Activated CD8-positive, alpha-beta memory T cell treated with anti-CD3 and anti-CD28 coated beads, Interleukin-2, amount 50 U/mL, for 4 hours (primary cell): ENCODE measurements around the gene IP6K2.
"Not testable (repeated sequence)": the region's sequence is repeated elsewhere in the genome, so short reads cannot be mapped to it uniquely, and the experiment has no call there.

Experiments used
- DNase-seq: peaks from one replicate; pipeline ENCODE4 v3.0.0-alpha.2; 2020

The IP6K2 gene, protein sequence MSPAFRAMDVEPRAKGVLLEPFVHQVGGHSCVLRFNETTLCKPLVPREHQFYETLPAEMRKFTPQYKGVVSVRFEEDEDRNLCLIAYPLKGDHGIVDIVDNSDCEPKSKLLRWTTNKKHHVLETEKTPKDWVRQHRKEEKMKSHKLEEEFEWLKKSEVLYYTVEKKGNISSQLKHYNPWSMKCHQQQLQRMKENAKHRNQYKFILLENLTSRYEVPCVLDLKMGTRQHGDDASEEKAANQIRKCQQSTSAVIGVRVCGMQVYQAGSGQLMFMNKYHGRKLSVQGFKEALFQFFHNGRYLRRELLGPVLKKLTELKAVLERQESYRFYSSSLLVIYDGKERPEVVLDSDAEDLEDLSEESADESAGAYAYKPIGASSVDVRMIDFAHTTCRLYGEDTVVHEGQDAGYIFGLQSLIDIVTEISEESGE

DNA sequence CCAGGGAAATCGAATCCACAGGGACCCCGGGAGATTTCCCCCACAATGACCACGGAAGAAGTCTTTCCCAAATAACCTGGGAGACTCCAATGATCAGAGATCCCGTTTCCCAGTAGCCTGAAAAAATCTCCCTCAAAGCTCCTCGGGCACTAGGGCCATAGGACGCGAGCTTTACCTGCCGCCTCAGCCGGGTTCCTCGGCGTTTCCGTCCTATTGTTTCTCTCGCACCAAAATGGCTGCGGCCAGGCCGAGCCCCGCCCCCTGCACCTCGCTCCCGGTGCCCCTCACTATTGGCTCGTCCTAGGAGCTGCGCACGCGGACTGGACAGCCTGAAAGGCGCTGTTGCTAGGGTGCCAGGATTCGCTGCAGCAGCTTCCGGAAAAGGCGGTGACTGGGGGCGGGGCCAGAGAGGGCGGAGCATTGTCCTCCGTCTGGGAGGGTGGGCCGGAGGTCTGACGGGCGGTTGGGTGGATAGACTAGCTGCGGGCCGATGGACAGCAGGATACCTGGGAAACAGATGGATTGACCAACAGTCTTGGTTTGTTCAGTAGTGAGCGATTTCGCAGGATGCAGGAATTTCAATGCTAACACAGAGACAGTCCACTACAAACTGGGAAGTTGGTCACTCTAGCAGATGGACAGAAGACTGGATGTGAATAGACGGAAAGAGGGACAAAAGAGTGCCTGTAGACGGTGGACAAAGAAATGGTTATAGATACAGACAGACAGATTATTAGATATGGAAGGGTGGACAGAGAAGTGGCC, at the start of gene IP6K2:
IP6K2 (minus strand) TSS at position 240 of the 765 bp plus-strand sequence. CDS start 21,930 bp downstream, outside the sequence.
- peak; percentile 99 for DNase-seq

DNA sequence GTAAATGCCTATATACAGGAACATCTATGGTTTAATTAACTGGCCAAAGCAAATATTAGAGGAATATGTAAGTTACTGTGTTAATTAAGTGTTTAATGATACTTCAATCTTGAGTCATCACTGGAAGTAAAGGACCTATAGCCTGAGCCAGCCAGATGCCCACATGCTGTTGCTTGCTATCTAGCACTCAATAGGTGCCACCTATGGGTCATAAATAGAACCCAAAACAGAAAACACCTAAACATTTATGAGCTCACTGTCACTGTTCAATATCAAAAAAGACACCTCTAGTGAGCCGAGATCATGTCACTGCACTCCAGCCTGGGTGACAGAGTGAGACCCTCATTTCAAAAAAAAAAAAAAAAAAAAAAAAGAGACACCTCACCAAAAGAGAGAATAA, 48.4 kb upstream of the IP6K2 start:
- DNase-seq, result no peak

DNA sequence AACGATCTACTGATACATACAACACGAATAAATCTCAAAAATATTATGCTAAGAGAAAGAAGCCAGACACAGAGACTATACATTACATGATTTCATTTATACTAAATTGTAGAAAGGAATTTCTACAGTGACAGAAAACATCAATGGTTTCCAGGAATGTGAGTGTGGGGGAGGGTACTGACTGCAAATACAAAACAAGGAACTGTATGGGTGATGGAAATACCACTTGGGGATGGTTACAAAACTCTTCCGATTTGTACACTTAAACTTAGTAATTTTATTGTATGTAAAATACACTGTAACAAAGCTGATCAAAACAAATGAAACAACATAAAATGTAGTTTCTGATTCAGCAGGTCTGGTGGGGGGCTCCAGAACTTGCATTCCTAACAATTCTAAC, 45.8 kb upstream of the IP6K2 start:
- no peak for DNase-seq

DNA sequence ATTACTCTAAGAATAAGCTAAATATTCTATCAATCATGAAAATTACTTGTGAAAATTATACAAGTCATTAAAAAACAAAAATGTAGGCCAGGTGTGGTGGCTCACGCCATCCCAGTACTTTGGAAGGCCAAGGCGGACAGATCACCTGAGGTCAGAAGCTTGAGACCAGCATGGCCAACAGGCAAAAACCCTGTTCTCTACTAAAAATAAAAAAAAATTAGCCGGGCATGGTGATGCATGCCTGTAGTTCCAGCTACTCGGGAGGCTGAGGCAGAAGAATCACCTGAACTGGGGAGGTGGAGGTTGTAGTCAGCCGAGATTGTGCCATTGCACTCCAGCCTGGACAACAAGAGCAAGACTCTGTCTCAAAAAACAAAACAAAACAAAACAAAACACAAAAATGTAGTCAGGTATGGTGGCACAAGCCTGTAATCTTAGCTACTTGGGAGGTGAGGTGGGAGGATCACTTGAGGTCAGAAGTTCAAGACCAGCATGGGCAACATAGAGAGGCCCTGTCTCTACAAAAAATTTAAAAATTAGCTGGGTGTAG, 43.0 kb upstream of the IP6K2 start:
- not testable (repeated sequence) for DNase-seq

DNA sequence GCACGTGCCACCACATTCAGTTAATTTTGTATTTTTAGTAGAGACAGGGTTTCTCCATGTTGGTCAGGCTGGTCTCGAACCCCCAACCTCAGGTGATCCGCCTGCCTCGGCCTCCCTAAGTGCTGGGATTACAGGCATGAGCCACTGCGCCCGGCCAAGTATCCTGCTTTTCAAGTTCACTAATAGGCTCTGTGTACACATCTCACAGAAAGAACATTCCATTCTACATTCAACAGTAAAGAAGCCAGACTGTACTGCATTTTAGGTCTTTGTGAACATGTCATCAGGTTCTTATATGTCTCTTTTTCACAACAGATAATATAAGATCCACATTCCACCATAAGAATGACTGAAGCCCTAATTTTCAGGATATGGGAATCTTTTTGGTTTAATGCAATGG, 42.5 kb upstream of the IP6K2 start:
- not testable (repeated sequence) for DNase-seq

DNA sequence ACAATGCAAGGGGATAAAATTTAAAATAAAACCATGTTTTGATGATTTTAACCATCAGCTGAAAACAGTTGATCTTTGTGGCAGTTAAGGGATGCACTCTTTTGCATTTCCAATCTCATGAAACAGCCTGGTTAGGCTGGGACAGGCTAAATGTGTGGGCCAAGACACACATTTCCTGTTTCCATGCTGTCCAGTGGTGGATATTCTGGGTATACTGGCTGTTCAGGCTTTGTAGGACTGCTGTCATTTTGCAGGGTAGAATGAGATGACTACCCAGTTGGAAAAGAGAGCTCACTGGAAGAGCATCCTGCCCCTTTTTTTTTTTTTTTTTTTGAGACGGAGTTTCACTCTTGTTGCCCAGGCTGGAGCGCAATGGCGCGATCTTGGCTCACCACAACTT, 42.0 kb upstream of the IP6K2 start:
- DNase-seq, result no peak

DNA sequence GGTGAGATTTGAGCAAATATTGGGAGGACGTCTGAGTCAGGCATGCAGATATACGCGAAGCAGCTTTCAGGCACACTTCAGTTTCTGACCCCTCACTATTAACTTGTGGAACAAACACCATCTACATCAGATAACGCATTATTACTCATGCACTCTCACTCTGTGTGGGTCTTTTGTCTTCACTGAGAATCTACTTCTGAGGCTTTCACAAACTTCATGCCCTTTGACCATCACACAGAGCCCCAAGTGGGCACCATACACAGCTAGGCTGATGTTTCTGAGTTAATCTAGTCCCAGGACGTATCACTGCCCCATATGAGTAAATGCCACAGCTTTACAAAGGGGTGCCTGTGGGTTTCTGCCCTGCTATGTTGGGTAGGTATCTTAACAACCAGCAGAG, 39.6 kb upstream of the IP6K2 start:
- no peak for DNase-seq

DNA sequence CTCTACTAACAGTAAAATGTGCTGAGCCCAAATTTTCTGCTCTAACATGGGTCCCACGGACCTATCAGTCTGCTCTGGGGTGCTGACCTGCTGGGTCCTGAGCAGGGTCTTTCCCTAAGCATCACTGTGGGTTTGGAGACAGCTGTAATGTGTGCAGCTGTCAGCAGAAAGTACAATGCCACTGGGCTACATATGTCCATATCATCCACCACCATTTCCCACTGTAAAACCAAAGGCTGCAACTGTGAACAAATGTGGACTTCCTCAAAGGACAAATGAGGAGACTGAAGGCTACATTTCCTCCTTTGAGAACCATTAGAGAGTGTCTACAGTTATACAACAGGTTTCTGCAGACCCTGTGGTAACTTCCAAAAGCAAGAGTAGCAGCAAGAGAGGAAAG, 33.8 kb upstream of the IP6K2 start:
- no peak for DNase-seq

DNA sequence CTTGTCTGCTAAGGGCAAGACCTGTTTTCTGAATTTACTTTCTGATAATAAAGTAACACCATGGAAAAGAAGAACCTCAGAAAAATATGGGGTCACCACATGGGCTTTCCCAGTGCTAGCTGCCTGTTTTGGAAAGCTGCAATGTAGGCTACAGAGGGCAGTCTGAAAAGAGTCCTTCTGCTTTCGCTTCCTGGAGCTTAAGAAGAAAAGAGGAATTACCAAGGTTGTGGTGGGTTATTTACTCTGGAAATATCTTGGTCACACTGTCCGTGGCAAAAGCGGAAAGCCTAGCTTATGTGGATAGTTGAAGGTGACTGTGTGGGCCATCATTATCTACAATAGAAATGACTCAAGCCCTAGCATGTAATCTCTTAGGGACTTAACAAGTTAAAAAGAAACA, 31.7 kb upstream of the IP6K2 start:
- DNase-seq, result no peak

DNA sequence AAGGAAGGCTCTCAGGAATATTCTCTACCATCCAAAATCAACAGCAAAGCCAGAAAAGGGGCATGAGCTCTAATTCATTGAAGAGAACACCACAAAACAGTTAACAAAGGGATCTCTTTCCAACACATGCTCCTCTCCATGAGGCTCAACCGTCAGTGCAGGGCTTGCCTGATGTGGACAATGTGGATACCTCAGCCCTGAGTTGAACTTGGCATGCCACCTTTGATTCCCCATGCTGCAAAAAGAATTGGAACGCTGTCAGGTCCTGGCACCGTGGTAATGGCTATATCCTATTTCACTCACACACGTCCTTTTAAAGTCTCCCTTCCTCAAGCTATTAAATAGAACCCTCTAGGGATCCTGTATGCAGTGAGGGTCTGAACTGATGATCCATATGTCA, 30.7 kb upstream of the IP6K2 start:
- no peak for DNase-seq

DNA sequence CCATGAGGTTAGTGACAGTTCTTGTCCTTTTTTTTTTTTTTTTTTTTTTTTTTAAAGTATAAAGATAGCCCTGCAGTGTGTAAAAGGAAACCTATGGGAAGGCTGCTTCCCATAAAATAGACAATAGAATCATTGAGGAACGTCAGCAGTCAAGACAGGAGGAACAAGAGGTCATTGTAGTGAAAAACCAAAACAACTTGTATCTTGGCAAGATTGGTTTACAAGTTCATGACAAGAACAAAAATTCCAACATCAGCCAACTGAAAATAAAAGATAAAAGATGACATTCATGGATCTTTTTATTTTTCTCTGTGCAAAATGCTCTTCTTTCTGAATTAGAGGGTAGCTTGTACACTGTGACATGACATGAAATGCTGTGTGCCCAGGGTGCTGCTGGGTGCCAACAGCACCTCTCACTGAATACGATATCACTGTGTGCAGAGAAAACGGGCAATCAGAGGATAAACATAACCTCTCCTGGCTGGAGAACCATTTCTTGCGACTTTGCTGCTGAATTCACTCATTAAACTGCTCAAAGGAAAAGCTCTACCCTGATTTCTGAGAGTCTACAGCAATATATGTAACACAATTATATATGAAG, 30.1 kb upstream of the IP6K2 start:
- DNase-seq, result no peak

DNA sequence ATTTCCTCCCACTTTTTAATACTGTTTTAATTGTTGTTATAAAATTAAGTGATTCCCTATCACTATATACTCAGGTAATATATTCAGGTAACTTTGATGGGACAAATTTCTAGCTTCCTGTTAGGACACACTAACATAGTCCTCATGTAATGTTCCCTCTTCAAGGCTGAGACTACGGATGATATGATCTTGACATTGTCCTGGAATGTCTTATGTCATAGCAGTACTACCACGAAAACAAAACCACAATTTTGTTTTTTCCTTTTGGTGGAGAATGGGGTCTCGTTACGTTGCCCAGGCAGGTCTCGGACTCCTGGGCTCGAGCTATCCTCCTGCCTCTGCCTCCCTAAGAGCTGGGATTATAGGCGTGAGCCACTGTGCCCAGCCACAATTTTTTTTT, 26.8 kb upstream of the IP6K2 start:
- DNase-seq, result no peak

DNA sequence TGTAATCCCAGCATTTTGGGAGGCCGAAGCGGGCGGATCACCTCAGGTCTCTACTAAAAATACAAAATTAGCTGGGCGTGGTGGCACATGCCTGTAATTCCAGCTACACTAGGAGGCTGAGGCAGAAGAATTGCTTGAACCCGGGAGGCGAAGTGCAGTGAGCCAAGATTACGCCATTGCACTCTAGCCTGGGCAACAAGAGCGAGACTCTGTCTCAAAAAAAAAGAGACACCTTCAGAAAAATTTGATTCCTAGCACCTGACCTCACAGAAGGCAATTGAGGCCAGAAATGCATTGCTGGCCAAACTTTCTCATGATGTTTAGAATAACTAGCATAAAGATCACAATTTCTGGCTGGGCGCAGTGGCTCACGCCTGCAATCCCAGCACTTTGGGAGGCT, 24.2 kb upstream of the IP6K2 start:
- not testable (repeated sequence) for DNase-seq

DNA sequence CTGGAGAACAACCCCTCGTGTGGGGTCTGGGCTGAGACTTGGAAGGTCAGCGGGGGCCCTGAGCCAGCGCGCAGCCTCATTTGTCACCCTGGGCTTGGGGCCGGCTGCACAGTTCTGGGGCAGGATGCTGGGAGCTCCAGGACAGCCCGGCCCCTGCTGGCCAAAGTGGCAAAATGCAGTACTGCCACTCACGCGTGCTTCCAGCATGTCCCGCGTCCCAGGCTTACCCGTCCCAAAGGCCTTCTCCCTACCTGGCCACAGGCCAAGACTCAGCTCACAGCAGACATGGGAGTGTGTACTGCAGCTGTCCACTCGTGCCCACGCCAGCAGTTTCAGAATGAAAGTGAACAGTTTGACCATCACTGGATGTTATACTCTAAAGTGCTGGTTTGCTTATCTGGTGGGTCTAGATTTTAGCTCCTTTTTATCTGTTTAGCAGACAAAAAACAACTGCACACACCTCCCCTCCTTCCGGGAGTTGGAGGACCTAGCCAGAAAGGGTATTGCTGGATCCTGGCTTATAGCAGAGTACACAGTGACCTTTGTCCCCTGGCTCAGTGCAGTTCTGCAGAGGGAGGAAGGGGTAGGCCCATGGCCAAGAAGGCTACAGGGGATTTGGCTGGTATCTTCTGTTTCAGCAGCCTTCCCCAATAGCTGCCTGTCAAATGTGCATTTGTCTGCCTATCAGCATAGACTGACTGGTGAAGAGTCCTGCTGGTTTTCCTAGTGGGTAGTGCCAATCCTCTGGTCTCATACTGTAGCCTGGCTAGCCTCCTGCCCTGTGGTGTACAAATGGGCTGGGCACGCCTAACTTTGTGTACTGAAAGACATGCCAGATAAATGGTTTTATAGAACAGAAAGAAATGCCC, 23.2 kb upstream of the IP6K2 start:
- peak; percentile 50 for DNase-seq

DNA sequence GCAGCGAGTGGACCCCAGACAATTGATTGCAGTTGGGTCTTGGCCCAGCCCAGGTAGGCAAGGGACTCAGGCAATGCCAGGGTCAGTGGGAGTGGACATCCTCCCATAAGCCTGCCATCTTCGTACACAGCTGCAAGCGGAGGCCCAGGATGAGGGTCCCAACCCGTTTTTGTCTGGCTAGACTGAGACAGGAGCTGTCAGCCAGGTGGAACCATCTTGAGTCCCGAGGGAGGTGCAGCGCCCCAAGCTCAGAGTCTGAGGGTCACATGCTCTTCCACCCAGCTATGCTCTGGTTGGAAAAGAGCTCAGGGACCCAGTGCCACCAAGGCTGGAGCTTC, 22.6 kb upstream of the IP6K2 start:
- no peak for DNase-seq

DNA sequence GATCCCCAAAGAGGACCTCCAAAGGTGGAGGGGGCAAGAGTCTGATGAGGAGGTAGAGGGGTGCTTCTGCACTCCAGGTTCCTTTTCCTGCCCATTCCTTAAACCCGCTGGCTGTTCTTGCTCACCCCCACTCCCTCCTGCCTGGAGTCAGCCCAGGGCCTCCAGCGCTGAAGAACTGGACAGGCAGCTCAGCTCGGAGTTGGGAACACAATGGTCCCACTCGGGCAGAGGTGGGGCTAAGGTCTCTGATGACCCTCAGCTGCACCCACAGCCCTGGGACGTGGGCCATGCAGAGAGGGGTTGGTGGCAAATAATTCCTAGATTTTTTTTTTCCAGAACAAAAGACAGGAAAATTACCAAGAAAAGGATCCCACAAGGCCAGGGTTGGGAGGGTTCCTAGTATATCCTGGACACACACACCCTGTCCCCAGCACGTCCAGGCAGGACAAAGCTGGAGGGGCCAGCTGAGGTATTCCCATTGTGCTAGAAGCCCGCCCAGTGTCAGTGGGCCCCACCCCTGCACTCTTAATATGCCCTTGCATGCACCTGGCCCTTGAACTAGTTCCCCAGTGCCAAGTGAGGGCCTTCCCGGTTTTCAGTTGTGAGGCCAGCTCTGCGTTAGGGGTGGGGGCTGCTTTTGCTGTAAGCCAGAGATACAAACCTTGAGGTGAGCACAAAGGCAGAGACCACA, 22.1 kb upstream of the IP6K2 start:
- no peak for DNase-seq

DNA sequence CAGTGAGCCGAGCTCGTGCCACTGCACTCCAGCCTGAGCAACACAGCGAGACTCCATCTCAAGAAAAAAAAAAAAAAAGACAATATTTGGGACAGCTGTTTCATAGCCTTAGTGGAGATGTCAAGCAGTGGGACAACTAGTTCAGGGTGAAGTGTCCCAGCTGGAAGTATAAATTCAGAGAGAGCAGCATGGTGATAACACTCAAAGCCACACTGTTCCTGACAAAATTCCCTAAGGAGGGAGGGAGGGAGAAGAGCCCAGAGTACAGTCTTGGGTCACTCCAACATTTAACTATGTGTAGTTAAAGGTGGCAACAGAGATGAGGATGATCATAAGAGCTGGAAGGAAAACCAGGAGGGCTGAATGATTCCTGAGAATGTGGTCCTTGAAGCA, 21.1 kb upstream of the IP6K2 start:
- DNase-seq, result no peak

DNA sequence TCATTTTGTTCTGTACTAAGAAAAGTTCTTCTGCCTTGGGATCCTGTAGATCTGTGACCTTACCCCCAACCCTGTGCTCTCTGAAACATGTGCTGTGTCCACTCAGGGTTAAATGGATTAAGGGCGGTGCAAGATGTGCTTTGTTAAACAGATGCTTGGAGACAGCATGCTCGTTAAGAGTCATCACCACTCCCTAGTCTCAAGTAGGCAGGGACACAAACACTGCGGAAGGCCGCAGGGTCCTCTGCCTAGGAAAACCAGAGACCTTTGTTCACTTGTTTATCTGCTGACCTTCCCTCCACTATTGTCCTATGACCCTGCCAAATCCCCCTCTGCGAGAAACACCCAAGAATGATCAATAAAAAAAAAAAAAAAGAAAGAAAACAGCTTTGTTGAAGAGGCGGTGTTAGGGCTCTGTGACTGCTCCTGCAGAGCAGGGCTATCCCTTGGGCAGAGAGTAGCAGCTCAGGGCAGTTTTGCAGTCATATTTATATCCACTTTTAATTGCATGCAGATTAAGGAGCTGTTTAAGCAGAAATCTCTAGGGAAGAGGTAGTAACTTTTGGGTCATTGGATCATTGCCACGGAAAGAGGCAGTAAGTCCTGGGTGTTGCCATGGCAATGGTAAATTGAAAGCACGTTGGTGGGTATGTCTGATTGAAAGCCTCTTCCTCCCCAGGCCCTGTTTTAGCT, 18.2 kb upstream of the IP6K2 start:
- not testable (repeated sequence) for DNase-seq

DNA sequence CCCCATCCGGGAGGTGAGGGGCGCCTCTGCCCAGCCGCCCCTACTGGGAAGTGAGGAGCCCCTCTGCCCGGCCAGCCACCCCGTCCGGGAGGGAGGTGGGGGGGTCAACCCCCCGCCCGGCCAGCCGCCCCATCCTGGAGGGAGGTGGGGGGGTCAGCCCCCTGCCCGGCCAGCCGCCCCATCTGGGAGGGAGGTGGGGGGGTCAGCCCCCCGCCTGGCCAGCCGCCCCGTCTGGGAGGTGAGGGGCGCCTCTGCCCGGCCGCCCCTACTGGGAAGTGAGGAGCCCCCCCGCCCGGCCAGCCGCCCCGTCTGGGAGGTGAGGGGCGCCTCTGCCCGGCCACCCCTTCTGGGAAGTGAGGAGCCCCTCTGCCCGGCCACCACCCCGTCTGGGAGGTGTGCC, 17.5 kb upstream of the IP6K2 start:
- DNase-seq, result not testable (repeated sequence)

DNA sequence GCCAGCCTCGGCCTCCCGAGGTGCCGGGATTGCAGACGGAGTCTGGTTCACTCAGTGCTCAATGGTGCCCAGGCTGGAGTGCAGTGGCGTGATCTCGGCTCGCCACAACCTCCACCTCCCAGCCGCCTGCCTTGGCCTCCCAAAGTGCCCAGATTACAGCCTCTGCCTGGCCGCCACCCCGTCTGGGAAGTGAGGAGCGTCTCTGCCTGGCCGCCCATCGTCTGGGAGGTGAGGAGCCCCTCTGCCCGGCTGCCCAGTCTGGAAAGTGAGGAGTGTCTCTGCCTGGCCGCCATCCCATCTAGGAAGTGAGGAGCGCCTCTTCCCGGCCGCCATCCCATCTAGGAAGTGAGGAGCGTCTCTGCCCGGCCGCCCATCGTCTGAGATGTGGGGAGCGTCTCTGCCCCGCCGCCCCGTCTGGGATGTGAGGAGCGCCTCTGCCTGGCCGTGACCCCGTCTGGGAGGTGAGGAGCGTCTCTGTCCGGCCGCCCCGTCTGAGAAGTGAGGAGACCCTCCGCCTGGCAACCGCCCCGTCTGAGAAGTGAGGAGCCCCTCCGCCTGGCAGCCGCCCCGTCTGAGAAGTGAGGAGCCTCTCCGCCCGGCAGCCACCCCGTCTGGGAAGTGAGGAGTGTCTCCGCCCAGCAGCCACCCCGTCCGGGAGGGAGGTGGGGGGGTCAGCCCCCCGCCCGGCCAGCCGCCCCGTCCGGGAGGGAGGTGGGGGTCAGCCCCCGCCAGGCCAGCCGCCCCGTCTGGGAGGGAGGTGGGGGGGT, 16.9 kb upstream of the IP6K2 start:
- not testable (repeated sequence) for DNase-seq

DNA sequence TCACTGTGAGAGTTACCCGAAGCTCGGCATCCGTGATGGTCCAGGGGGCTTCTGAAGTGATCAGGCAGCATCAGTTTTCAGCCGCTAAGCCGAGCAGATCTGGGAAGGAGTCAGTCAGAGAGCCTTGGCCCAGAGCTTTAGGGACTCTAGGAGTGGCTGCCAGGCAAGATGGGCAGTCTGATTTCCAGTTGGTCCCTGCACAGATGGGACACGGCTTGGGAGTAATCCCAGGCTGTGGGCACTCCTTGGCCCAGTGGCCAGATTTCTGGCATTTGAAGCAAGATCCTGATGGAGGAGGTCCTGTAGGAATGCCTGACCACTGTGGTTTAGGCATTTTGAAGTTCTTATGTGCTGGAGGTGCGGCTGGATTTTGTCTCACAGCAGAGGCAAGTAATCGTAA, 10.5 kb upstream of the IP6K2 start:
- DNase-seq, result no peak
